Measurements from ENCODE around the gene TAF1.
A peak's percentile ranks its signal among the peaks of the same experiment; 100 is the strongest.
"Not testable (repeated sequence)": the region's sequence is repeated elsewhere in the genome, so short reads cannot be mapped to it uniquely, and the experiment has no call there.

Gene TAF1, protein sequence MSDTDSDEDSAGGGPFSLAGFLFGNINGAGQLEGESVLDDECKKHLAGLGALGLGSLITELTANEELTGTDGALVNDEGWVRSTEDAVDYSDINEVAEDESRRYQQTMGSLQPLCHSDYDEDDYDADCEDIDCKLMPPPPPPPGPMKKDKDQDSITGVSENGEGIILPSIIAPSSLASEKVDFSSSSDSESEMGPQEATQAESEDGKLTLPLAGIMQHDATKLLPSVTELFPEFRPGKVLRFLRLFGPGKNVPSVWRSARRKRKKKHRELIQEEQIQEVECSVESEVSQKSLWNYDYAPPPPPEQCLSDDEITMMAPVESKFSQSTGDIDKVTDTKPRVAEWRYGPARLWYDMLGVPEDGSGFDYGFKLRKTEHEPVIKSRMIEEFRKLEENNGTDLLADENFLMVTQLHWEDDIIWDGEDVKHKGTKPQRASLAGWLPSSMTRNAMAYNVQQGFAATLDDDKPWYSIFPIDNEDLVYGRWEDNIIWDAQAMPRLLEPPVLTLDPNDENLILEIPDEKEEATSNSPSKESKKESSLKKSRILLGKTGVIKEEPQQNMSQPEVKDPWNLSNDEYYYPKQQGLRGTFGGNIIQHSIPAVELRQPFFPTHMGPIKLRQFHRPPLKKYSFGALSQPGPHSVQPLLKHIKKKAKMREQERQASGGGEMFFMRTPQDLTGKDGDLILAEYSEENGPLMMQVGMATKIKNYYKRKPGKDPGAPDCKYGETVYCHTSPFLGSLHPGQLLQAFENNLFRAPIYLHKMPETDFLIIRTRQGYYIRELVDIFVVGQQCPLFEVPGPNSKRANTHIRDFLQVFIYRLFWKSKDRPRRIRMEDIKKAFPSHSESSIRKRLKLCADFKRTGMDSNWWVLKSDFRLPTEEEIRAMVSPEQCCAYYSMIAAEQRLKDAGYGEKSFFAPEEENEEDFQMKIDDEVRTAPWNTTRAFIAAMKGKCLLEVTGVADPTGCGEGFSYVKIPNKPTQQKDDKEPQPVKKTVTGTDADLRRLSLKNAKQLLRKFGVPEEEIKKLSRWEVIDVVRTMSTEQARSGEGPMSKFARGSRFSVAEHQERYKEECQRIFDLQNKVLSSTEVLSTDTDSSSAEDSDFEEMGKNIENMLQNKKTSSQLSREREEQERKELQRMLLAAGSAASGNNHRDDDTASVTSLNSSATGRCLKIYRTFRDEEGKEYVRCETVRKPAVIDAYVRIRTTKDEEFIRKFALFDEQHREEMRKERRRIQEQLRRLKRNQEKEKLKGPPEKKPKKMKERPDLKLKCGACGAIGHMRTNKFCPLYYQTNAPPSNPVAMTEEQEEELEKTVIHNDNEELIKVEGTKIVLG (N-terminal part only)

GRCh38 chrX:71365875-71366673 is at the start of gene TAF1:
TAF1 (plus strand) TSS chrX:71366357; CDS start chrX:71366375, 18 bp downstream.
- DNase-seq = peak; percentile 95

DNA sequence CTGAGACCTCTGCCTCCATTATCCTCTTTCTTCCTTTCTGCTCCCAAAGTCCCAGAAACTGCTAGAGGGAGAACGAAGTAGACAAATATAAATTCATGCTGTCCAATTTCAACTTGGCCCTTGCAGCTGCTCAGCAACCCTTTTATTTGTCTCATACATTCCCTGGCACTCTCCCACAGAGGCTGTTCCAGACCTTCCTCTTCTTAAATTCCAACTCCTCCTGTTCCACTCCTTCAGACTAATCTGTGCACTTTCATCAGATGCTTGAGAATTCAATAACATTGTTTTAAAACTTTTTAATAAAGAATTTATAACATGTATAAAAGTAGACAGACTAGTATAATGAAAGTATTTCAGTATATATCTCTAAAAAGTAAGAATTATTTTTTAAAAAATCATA is 49.2 kb upstream of the TAF1 start:
- DNase-seq = not testable (repeated sequence)

GRCh38 chrX:71320126-71320525 is 46.0 kb upstream of the TAF1 start:
- no peak for DNase-seq

DNA sequence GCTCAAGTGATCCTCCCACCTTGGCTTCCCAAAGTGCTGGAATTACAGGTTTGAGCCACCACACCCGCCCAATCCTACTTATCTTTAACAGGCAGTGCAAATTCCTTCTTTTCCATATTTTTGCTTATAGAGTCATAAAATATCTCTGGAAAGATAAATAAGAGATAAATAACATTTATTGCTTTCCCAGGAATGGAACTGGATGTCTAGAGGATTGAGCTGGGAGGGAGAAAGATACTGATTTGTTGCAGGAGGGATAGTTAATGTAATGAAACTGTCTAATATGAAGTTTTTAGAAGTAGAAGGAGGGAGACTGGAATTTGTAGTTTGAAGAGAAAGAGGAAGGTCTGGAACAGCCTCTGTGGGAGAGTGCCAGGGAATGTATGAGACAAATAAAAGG is 44.4 kb upstream of the TAF1 start:
- no peak for DNase-seq

- DNase-seq = not testable (repeated sequence)
Measured at GRCh38 chrX:71324452-71324851, 41.7 kb upstream of the TAF1 start.

DNA sequence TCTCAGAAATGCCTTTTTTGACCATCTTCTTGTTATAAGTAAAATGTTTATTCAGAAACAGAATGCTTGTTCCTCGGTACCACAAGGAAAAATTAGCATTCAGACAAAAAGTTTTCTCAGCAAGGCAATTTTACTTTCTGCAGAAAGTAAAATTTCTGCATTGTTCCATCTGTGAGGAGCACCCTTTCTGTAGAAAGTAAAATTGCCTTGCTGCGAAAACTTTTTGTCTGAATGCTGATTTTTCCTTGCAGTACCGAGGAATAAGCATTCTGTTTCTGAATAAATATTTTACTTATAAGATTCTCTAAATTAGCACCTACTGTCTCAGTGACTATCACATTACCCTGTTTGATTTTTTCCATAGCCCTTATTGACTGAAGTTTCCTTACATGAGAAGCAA is 39.8 kb upstream of the TAF1 start:
- no peak for DNase-seq

DNA sequence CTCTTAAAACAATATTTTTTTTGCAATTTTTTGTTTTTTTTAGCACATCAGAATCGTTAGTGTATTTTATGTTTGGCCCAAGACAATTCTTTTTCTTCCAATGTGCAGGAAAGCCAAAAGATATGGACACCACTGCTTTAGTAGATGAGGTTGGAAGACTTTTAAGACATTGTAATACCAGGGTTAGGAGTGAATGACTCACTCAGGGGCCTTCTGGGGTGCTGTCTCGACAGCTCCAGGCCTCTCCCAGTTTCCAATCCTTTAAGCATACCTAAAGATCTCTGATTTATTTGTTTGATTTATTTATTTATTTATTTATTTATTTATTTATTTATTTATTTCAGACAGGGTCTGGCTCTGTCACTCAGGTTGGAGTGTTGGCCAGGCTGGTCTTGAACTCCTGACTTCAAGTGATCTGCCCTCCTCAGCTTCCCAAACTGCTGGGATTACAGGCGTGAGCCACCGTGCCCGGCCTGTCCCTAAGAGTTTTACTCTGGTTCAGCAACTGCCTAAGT is 16.9 kb upstream of the TAF1 start:
- not testable (repeated sequence) for DNase-seq

GRCh38 chrX:71349867-71350266 is 16.3 kb upstream of the TAF1 start:
- DNase-seq = not testable (repeated sequence)

- not testable (repeated sequence) for DNase-seq
Measured at GRCh38 chrX:71352439-71352838, 13.7 kb upstream of the TAF1 start.

DNA sequence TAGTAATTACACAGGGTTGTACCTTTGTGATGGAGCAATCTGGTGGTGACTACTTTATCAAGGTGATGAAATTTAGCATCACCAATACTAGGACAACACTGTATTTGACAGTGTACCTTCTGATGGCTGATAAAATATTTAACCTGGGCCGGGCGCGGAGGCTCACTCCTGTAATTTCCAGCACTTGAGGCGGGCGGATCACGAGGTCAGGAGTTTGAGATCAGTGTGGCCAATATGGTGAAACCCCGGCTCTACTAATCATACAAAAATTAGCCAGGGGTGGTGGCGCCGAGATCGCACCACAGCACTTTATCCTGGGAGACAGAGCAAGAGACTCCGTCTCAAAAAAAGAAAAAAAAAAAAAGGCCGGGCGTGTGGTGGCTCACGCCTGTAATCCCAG is 1.9 kb upstream of the TAF1 start:
- no peak for DNase-seq

DNA sequence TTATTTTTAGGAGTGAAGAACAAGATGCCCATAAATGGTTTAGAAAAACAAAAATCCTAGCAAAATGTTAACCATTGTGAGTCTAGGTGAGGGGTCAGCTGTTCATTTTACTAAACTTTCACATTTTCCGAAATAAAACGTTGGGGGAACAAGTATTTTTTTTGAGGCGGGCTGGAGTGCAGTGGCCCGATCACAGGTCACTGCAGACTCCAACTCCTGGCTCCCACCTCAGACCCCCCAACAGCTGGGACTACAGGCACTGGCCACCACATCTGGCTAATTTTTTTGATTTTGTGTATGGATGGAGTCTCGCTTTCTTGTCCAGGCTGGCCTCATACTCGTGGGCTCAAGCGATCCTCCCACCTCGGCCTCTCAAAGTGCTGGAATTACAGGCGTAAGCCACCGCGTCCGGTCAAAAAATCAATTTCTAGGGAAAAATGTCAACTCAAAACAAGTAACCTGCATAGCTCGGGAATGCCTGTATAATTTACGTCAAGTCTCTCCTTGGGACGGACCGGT is 742 bp upstream of the TAF1 start:
- no peak for DNase-seq

DNA sequence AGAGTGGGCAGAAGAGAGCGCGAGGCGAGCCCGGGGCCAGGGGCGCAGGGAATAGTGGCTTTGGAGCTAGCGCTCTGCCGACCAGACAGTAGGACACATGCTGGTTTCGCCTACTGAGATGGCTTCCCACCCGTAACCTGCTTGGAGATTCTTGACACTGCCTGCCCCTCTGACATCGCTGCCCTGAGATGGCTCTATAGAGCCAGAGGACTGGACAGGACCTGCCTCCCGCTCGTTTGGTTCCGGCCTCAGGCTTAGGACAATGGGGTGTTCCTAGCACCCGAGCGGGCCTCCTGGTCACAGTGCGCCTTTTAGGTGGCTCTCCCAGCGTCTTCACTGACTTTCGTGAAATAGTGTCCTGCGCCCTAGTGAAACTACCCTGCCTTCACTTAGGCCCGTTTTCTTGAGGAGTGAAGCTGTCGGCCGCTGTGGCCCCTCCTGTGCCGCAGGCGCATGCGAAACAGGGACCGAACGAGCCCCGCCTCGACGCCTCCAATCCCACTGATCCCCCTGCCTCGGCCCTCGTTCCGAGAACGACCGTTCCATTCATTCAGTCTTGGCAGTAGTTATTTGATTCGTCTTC is 608 bp downstream of the TAF1 start:
- no peak for DNase-seq

GRCh38 chrX:71367396-71367795 is 1.2 kb downstream of the TAF1 start:
- DNase-seq = no peak

DNA sequence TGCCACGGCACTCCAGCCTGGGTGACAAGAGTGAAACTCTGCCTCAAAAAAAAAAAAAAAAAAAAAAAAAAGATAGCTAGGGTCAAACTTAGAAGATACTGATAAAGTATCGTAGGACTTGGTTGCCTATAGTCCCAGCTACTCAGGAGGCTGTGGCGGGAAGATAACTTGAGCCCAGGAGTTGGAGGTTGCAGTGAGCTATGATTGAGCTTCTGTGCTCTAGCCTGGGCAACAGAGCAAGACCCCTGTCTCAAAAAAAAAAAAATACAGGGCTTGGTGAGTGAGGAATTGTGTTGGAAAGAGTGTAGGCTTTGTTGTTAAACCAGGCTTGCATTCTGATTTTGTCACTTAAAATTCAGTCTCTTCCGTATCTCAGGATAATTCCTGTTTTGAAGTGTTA is 6.2 kb downstream of the TAF1 start:
- DNase-seq = no peak

DNA sequence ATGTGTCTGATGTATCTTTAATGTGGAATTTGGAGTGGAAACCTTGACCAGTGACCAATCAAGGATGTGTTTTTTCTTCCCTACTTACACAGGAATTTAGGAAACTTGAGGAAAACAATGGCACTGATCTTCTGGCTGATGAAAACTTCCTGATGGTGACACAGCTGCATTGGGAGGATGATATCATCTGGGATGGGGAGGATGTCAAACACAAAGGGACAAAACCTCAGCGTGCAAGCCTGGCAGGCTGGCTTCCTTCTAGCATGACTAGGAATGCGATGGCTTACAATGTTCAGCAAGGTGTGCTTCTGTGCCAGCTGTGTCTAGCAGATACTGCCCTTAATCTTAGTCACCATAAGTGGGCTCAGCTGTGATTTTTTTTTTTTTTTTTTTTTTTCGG is 12.6 kb downstream of the TAF1 start:
- DNase-seq = no peak

DNA sequence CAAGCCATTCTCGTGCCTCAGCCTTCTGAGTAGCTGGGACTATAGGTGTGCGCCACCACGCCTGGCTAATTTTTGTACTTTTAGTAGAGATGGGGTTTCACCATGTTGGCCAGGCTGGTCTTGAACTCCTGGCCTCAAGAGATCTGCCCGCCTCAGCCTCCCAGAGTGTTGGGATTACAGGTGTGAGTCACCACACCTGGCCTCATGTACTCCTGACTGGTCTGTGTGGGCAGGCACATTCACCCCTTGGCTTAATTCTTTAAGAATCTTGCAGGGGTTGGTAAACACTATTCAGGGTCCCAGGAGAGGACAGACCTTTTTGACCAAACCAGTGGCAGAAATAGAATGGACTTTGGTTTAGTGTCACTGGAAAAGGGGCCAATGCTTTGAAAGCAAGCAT is 25.6 kb downstream of the TAF1 start:
- DNase-seq = not testable (repeated sequence)

GRCh38 chrX:71393919-71394318 is 27.8 kb downstream of the TAF1 start:
- no peak for DNase-seq

DNA sequence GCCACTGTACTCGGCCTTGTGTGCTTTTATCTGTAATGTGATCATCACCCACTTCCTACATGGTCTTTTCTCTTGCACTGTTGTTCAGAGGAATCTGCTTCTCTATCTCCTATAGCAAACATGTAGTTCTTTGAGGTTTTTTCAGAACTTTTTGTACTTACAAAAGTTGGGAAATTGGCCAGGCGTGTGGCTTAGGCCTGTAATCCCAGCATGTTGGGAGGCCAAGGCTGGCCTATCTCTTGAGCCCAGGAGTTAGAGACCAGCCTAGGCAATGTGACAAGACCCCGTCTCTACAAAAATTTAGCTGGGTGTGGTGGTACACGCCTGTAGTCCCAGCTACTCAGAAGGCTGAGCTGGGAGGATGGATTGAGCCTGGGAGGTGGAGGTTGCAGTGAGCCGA is 30.4 kb downstream of the TAF1 start:
- DNase-seq = no peak

DNA sequence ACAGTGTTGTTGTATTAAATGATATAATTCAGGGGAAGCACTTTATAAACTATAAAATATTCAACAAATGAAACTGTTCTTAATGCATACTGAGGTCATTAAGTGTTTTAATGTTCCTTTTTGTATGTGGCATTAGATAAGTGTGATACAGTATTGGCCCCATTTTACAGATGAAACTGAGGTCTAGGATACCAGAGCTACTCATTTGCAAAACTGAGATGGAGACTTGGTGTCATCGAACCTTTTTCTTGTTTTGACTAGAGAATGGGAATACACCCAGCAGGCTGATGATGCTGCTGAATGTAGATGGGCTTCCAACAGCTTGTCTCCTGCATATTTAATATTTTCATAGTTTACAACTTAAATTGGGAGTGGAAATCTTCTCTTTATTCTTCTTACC is 34.6 kb downstream of the TAF1 start:
- DNase-seq = no peak

- DNase-seq = not testable (repeated sequence)
Measured at GRCh38 chrX:71416260-71416659, 50.1 kb downstream of the TAF1 start.

DNA sequence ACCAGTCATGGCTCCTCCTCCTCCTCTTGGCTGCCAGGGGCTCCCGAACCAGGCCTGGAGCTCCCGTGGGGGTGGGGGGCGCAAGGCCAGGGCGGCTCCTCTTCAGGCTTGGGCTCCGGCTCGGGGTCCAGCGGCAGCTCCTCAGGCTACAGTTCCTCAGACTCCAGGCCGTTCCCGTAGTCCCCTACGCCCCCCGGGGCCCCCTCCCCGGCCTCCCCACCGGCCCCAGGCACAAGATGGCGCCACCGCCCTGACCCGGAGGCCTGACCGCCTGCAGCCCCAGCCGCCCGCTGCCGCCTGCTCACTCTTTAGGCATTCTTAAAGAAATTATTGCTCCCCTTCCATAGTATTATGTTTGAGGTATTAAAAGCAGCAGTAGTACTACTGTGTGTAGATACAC is 54.5 kb downstream of the TAF1 start:
- DNase-seq = no peak

Data from NCI-H1048 (cell line).